Activated CD4-positive, alpha-beta T cell treated with anti-CD3 and anti-CD28 coated beads, Interleukin-2, amount 50 U/mL, for 1 hour (primary cell): Measurements from ENCODE around the gene MEF2A.
"Not testable (repeated sequence)": the region's sequence is repeated elsewhere in the genome, so short reads cannot be mapped to it uniquely, and the experiment has no call there.

Experiments used
- DNase-seq: peaks from one replicate; pipeline ENCODE4 v3.0.0-alpha.2; 2020

The MEF2A gene

DNA sequence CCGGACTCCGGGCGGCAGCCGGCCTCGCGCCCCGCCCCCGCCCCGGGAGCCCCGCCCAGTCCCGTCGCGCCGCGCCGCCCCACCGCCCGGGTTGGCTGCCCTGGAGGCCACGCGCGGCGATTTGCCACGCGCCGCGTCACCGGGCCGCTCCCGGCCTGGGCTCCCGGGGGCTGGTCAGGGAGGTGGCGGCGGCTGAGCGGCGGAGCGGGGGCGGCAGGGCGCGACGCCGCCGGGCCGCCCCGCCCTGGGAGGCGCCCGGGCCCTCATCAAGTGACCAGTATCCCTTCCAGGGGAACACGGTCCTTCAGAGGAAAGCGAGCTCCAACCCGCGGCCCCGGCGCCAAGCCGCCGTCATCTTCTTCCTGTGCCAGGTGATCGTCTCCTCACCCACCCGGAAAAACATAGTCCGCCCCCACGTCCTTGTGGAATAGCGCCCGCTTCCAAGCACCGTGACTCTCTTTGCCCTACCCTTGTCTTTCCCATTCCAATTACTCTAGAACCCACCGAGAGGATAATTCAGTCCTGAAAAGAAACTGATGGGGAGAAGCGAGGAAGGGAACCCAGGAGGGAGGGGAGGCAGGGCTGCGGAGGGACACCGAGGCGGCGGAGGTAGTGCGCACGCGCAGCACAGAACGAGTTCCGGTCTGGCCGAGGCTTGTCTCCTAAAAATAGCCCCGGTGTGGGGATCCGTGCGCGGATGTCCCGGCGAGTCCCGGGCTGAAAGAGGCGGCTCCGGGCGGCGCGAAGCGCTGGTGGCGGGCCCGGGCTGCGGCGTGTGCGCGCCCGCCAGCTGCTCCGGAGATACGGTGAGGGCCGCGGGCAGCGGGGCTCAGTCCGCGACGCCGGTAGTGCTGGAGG is at the start of gene MEF2A:
Gene MEF2A (plus strand): TSS at position 686 of the 858 bp plus-strand sequence. CDS start 67,136 bp downstream, outside the sequence.
- peak; percentile 90 for DNase-seq

DNA sequence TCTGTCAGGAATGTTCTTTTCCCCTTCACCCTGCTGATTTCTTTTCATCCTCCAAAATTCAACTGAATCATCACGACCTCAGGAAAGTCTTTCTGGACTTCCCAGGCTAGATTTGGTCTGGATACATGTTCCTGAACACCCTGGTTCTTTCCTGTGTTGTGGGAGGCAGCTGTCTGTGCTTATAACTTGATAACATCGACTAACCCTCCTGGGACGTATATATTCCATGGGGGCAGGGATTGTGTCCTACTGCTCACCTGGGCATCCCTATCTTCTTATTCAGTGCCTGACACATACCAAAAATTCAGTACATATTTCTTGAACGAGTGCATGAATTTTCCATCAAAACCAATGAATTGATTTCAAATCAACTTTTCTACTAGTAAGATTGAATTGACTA is 47.6 kb upstream of the MEF2A start:
- no peak for DNase-seq

DNA sequence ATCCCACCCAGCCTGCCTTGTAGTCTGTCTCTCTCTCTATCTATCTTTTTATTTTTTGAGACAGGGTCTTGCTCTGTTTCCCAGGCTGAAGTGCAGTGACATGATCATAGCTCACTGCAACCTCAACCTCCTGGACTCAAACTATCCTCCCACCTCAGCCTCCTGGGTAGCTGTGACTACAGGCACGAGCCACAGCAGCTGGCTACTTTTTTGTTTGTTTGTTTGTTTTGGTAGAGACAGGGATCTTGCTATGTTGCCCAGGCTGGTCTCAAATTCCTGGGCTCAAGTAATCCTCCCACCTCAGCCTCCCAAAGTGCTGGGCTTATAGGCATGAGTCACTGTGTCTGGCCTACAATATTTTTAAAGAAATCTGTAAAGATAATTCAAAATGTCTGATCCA is 46.4 kb upstream of the MEF2A start:
- DNase-seq: not testable (repeated sequence)

DNA sequence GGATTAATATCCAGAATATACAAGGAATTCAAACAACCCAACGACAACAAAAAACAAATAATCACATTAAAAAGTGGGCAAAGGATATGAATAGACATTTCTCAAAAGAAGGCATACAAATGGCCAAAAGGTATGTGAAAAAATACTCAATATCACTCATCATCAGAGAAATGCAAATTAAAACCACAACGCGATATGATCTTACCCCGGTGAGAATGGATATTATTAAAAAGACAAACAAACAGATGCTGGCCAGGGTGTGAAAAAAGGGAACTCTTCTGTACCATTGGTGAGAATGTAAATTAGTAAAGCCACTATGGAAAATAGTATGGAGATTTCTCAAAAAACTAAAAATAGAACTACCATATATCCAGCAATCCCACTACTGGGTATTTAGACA is 43.5 kb upstream of the MEF2A start:
- no peak for DNase-seq

DNA sequence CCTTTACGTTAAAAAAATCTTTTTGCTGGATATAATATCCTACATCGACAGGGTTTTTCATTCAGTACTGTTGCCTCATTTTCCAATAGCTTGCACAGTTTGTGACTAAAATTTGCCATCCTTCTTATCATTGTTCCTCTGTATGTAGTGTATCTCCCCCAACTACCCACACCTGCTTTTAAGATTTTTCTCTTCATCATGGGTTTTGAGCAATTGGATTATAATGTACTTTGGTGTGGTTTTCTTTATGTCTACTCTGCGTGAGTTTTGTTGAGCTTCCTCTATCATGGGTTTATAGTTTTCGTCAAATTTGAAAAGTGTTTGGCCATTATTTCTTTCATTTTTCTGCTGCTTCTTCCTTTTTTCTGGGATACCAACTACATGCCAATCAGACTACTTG is 39.6 kb upstream of the MEF2A start:
- DNase-seq: no peak

DNA sequence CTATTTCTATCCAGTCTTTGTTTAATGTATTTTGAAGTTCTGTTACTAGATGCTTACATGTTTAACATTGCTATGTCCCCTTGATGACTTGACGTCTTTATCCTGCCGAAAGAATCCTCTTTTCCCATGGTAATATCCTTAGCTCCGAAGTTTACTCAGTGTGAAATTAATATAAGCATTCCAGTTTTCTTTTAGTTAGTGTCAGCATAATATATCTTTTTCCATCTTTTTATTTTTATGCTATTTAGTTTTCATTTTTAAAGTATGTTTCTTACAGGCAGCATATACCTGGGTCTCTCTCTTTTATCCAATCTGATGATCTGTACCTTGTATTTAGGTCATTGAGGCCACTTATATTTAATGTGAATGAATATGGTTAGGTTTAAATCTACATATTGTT is 39.1 kb upstream of the MEF2A start:
- DNase-seq: no peak

DNA sequence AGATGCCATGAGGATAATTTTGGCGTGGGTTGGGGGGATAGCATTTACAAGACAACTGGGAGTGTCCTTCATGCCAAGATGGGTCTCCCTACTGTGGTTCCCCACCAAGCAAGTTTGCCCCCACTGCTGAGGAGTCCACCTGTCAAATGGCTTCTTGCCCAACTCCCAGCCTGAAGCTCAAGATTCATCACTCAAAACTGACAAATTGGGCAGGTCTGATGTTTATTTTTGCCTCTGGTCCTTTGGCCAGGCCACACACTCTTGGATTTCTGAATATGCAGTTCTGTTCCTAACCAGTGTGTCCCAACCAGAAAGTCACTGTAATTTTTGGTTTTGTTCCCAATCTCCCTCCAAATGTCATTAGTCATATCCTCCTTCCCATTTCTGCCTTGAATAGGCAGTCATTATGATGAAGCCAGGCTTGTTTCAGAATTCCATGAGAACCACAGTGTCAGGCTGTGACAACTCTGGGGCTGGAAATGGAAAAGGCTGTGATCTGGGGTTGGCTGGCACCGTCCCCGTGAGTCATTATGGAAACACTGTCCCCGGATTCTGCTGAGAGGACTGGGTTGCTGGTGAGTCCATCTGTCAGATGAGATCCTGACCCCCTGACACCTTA is 29.3 kb upstream of the MEF2A start:
- no peak for DNase-seq

DNA sequence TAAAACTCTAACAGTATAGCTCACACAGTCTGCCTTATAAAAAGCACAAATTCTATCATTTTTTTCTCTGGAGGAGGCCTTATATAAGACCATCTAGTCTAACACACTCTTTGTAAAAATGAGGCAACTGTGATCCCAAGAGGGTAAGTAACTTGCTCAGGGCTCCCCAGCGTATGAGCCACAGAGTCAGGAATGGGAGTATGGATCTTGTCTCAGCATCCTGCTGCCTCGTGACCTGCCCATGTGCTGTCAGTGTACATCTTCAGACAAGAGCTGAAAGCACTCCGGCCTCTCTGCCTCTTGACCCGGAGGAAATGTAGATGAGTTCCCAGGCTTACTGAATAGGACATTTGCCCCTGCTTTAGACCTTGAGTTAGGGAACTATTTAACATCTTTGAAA is 28.4 kb upstream of the MEF2A start:
- no peak for DNase-seq

DNA sequence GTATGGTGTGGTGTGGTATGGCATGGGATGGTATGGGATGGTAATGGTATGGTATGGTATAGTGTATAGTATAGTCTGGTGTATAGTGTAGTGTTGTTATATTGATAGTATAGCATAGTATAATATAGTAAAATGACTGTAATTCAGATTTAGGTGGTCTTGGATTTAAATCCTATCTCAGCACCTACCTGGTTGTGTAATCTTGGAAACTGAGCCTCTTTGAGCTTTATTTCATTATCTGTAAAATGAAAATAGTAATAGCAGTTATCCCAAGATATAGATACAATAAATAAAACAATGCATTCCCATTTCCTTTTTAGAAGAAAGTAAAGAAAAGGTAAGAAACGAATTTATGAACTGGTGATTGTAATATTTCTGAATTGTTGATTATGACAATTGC is 27.5 kb upstream of the MEF2A start:
- no peak for DNase-seq

DNA sequence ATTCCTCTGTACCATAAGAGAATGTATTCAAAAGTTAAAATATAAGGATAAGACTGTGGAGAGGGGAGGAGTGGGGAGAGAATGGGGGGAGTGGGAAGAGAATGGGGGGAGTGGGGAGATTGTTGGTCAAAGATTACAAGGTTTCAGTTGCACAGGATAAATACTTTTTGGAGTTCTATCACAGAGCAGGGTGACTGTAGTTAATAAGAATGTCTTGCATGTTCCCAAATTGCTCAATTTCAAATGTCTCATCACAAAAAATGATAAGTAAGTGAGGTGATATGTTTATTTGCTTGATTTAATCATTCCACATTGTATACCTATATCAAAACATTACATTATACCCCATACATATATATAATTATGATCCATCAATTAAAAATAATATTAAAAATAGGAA is 23.0 kb upstream of the MEF2A start:
- no peak for DNase-seq

DNA sequence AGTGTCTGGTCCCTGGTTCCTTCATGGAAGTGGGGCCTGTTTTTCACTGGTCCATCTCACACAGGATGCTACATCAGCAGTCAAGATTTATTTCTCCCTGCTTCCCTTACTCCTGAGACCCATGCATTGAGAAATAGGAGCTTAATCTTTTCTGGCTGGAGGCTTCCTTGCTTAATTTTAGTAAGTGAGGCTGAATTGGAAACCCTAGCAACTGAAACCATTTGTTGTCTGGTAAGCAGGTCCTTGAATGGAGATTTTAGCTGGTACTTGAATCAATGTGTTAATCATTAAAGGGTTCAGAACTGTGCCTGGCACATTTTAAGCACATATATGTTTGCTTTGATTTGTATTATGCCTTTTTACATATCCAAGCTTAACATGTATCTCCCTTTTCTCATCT is 20.2 kb upstream of the MEF2A start:
- no peak for DNase-seq

DNA sequence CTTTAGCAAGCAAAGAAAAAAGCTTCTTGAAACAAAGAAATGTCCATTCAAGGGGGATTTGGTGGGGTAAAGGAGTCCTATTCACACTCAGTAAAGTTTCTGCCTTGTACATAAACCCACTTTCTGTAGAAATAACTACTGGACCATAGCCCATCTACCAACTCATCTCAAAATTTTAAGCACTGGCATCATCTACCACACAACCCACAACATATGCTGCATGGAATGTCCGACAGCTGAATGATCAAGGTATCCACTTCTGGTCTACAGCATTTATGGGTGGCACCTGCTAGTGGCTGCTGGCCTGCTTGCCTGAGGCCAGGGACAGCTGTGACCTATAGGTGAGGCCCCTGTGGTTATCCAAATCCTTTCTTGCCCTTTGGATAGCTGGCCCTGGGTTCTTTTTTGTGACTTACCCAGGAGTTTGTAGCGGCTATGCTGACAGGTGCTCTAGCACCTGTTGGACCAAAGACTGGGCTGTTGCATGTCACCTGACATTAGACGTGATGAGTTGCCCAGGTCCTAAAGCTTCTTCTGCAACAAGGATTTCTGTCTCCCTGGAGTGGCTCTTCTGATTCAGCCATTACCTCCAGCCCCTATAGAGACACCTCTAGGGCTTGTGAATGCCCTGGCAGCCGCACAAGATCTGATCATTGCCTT is 19.2 kb upstream of the MEF2A start:
- DNase-seq: no peak

DNA sequence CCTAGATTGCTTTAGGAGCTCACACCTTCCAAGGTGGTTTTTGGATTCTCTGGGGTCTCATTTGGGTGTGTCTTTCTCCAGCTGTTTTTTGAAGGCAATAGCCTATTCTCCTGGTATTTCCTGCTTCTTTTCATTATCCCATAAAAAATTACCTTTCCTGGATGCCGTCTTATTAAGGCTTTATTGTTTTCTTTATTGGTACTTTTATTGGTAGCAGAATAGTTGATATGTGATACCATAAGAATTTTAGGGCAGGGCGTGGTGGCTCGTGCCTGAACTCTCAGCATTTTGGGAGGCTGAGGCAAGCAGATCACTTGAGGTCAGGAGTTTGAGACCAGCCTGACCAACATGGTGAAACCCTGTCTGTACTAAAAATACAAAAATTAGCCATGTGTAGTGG is 18.3 kb upstream of the MEF2A start:
- DNase-seq: no peak

DNA sequence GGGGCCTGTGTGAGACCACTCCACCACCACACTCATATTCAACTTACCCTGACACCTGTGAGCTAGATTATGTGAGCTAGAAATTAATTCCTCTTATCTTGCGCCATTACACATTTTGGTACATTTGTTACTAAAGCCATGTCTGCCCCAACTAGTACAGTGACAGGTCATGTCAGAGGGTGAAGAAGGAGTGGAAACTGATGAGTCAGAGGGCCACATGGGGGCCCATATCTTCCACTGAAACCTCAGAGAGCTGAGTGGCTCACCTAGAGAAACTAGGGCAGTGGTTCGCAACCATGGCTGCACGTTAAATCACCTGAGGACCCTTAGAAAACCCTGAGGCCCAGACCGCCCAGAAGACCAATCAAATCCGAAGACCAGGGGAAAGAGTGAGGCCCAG is 15.7 kb upstream of the MEF2A start:
- no peak for DNase-seq

DNA sequence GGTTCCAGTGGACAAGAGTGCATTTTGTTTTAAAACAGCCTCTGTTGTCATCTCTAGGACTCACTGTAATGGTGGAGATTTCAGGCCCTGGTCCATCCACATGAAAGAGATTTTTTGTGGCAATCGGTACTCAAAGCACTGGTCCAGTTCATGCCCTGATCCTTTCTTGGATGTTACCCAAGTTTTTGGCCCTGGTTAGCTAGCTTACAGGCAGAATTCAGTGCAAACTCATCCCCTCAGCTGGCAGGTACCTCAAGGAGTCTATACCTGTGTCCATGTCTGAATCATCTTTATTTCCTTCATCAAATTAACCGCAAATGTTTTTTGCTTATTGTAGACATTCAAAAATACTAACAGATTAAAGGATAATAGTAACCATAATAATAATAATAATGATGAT is 13.7 kb upstream of the MEF2A start:
- no peak for DNase-seq

DNA sequence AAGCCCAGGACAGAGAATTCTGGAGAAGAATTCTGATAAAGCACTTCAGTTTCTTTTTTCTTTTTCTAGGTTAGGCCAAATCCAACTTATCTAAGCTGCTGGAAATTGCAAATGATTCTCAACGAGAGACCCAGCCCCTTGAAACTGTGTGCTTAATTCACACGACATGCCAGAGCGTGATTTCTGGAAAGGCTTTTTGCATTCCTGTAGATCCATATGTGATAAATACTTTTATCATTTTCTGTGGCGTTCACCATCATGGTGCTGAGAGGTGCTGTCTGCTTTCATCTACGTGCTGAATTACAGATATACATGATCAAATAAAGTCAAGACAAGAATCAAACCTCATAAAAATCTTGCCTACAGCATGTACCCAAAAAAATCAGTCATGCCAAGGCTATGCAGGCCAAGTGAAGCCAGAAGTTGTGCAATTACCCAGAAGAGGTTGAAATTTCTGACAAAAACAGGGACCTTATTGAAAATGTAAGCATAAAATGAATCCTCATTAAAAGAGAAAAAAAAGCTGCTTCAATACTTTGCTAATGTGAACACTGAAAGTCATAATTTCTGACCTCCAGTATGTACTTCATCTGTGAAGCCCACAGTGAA is 10.8 kb upstream of the MEF2A start:
- no peak for DNase-seq

DNA sequence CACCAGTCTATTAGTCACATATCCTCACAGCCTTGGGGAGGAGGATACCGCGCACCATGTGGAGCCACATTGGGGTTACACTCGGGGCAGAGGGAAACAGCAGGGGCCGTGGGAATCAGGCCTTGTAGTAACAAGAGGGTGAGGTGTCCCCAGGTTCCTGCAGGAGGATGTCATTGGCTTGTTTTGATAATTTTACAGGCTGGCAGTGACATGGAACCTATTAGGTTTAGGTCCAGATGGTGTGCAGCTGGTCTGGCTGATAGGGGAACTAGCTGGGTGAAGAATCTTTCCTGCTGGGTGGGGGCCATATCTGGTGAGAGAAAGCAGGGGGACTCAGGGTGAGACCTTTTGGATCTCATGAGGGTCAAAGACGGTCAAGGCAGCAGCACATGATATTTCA is 9.8 kb upstream of the MEF2A start:
- DNase-seq: no peak

DNA sequence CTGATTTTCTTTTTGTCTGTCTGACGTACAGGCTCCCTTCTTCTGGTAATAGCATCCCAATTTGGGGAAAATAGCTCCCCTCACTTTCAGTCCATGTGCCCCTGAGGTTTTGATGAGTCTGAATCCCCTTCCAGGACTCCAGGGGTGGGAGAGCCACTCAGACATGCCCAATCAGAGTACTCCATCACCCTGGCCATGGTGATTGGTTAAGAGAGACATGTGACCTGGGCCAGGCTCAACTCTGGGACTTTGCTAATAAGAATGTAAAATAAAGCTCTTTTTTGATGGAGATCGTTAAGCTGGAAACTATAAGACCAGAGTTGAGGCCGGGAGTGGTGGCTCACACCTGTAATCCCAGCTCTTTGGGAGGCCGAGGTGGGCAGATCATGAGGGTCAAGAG is 9.2 kb upstream of the MEF2A start:
- no peak for DNase-seq

DNA sequence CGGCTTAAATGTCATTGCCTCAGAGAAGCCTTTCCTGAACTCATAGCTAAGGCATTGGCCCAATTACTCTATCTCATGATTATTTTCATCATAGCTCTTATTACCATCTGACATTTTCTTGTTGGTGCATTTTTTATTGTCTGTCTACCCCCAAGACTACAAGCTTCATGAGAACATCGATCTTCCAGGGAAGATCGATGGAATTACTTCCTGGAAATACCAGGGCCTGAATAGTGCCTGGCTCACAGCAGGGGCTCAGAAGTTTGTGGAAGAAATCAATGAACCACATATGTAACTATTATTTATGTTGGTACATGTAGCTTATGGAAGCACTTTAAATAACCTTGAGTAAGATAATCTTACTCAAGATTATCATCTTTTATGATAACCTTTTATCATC is 7.7 kb upstream of the MEF2A start:
- no peak for DNase-seq

DNA sequence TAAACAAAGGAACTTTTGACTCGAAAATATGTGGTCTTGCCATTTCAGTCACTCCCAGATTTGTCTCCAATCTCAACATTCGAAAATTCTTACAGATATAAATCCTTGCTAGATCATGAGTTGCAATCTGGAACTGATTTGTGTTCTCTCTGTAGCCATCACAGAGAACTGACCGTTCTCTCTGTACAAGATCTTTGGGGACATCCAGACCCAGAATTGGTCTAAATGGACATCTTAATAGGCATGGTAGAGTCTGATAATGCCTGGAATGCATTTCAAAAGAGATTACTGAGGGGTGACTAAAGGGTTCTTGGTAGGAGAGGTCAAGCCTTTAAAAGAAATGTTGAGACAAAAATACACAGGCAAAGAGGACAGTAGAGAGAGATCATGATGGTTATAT is 7.2 kb upstream of the MEF2A start:
- DNase-seq: no peak

DNA sequence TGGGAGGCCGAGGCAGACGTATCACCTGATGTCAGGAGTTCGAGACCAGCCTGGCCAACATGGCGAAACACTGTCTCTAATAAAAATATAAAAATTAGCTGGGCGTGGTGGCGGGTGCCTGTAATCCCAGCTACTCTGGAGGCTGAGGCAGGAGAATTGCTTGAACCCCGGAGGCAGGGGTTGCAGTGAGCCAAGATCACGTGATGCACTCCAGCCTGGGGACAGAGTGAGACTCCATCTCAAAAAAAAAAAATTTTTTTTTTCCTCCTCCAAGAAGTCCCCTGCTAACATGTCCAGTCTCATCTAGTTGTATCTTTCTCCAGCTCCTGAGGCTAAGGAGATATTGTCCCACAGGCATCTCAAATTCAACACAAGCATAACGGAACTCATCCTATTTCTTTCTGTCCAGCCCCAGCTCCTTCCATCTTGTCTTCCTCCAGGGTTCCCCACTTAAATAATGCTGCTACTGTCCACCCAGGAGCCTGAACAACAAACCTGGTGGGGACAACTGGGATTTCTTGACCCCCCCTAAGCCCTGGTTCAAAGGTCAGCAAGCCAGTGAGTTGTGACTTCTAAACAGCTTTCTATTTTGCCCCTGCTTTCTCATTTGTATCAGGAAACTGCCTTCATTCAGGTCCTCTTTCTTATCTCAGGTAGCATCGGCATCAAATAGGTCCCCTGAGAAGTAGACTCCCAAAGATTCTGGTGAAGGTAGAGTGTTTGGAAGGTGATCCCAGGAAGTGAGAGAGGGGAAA is 4.1 kb upstream of the MEF2A start:
- no peak for DNase-seq

DNA sequence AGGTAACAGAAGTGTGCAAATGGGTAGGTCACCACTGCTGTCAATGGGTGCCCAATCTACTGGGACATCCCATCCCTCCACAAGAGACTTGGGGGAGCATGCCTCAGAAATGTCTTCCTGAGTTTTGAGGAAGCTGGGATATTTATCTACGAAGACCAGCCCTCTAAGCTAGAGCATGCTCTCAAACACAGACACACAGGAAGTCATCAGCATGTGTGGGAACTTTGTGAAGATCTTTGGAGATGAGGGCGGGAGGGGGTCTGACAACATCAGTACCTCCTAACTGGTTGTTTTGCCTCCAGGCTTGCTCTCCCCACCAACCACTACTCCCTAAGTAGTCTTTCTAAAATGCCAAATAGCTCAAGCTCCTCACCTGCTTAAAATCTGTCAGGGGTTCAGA is 3.5 kb upstream of the MEF2A start:
- no peak for DNase-seq
